H1 (cell line): Measurements from ENCODE around the gene ECSIT. TPM values are rescaled to one million over a fixed set of nuclear protein-coding genes. Genes with fewer than 3 reads are reported as not detected.

Experiments used
- CBX5 ChIP-seq: fragments of 300-800, 300-1000 bp; sonication (generic); IDR thresholded peaks from 2 replicates; pipeline ENCODE4 v1.7.1; 2016; ENCODE audit warnings: antibody characterized with exemption, low read length, low read depth
- EGR1 ChIP-seq: IDR thresholded peaks from 2 replicates; pipeline ENCODE4 v1.6.1; 2011; ENCODE audit warnings: low read depth, low read length, borderline replicate concordance
- SIX5 ChIP-seq: IDR thresholded peaks from 2 replicates; pipeline ENCODE4 v1.6.1; 2011; ENCODE audit warnings: mild to moderate bottlenecking, low read depth, low read length
- USF2 ChIP-seq: IDR thresholded peaks from 2 replicates; pipeline ENCODE4 v1.6.1; 2011; ENCODE audit warnings: low read length, improper control_type of control experiment
- polyA plus RNA-seq, 7 experiments: library from polyadenylated mRNA; depleted of rRNA in 3 of 7; stranded (reverse) in 5 of 7; unstranded in 2 of 7; fragments of >200 nt in 5 of 7; fragments of 200-250 nt in 2 of 7; gene quantifications; 1 replicate in 5 of 7; 2 replicates in 1 of 7; 4 replicates in 1 of 7; pipeline versions ENCODE4 v1.2.1 to v1.2.3, GENCODE V29; 2011 to 2013; ENCODE audit warnings: missing spikeins in 2 of 7, mixed read lengths in 2 of 7
- total RNA-seq: library from RNA; stranded (reverse); fragmentation: NEBNext Ultra II Directional; extraction: Animal tissue kit (Norgen Biotek cat#: 25700); gene quantifications from 2 replicates; pipeline ENCODE4 v1.2.1, GENCODE V29; 2021
- TF ChIP-seq, protein P1 (sequence below), 3 experiments: IDR thresholded peaks; 1 replicate in 2 of 3; 2 replicates in 1 of 3; pipeline versions ENCODE4 v1.5.1 to v1.6.1; 2011; ENCODE audit warnings: low read length in 3 of 3, mild to moderate bottlenecking in 3 of 3, inconsistent platforms in 2 of 3, low read depth in 1 of 3, moderate library complexity in 1 of 3; ENCODE audit not compliant: insufficient read depth in 1 of 3; ENCODE audit errors: control extremely low read depth in 1 of 3

The ECSIT gene
- total and polyA plus RNA-seq, 2 of the 8 experiments (the other 6 are each of a cell fraction or from before 2014, with no cell fraction given) = 55.7 to 74.1 TPM

GRCh38 chr19:11495885-11496284, 33.0 kb downstream of the ECSIT start (continued):
- no peak for TF ChIP-seq EGR1
- no peak for TF ChIP-seq SIX5
- TF ChIP-seq, protein P1, sequence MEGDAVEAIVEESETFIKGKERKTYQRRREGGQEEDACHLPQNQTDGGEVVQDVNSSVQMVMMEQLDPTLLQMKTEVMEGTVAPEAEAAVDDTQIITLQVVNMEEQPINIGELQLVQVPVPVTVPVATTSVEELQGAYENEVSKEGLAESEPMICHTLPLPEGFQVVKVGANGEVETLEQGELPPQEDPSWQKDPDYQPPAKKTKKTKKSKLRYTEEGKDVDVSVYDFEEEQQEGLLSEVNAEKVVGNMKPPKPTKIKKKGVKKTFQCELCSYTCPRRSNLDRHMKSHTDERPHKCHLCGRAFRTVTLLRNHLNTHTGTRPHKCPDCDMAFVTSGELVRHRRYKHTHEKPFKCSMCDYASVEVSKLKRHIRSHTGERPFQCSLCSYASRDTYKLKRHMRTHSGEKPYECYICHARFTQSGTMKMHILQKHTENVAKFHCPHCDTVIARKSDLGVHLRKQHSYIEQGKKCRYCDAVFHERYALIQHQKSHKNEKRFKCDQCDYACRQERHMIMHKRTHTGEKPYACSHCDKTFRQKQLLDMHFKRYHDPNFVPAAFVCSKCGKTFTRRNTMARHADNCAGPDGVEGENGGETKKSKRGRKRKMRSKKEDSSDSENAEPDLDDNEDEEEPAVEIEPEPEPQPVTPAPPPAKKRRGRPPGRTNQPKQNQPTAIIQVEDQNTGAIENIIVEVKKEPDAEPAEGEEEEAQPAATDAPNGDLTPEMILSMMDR (IDR thresholded peaks at IDR 0.05; ENCODE audit: control extremely low read depth in 1 of 3, insufficient read depth in 1 of 3, low read depth in 1 of 3, low read length in 3 of 3) = no peak
- no peak for TF ChIP-seq USF2
- no peak for TF ChIP-seq CBX5
- TF ChIP-seq, all 59 proteins: peak for 0
